HepG2 (cell line): Measurements from ENCODE around the gene NUBP2. TPM values are rescaled to one million over a fixed set of nuclear protein-coding genes. Genes with fewer than 3 reads are reported as not detected.

ENCODE experiments used
- ATAC-seq: fragments of 200-7000 bp; cut with Tn5 transposase; 3 replicates; pipeline ENCODE4 v1.9.1; 2020; ENCODE audit warnings: mild to moderate bottlenecking, moderate library complexity
- BruUV-seq: library from RNA; stranded (reverse); fragments of 400-500 nt; replicated peaks from 2 replicates; lab custom pipeline; 2021; lab: Mats Ljungman, UMichigan
- CTCF ChIA-PET: fragments of 300-600 bp; formaldehyde crosslinking; extraction: SDS; loops from one replicate; lab custom pipeline; 2021; ENCODE audit warnings: low total read pairs, inconsistent platforms, low intra/inter-chr PET ratio; lab: Yijun Ruan, JAX
- POLR2A ChIA-PET: fragments of 350-600 bp; sonication (Branson Sonifier 250); formaldehyde crosslinking; loops from one replicate; lab custom pipeline; 2020; ENCODE audit warnings: antibody characterized with exemption, inconsistent platforms; lab: Yijun Ruan, JAX
- DNase-seq: peaks from one replicate; pipeline ENCODE4 v3.0.0-alpha.2; 2015; ENCODE audit warnings: low spot score
- FAIRE-seq: peaks from 3 replicates; lab custom pipeline; 2011; peaks lifted over from hg19 to GRCh38; lab: Jason Lieb, UNC
- H2AFZ ChIP-seq: one replicate; pipeline ENCODE4 v1.6.1; 2011; ENCODE audit warnings: low read length, inconsistent platforms
- H3K27ac ChIP-seq: fragments of 300-600 bp; 3 replicates; pipeline ENCODE4 v1.8.0; 2011; ENCODE audit warnings: mixed run types, mild to moderate bottlenecking, mixed read lengths, low read length, inconsistent platforms; ENCODE audit not compliant: insufficient read depth; ENCODE audit errors: extremely low read length
- H3K27me3 ChIP-seq, 2 experiments: fragments of 200-600 bp in 1 of 2; 2 replicates in 1 of 2; 3 replicates in 1 of 2; pipeline versions ENCODE4 v1.6.0 to v1.8.0; 2011; ENCODE audit warnings: low read length in 2 of 2, mild to moderate bottlenecking in 2 of 2, moderate library complexity in 2 of 2, inconsistent platforms in 1 of 2; ENCODE audit not compliant: insufficient read depth in 2 of 2, control insufficient read depth in 1 of 2
- H3K36me3 ChIP-seq, 2 experiments: fragments of 200-600 bp in 1 of 2; replicated peaks in 1 of 2; 2 replicates in 1 of 2; 3 replicates in 1 of 2; pipeline versions ENCODE4 v1.5.1 to v1.8.0; 2011; ENCODE audit warnings: low read length in 2 of 2, inconsistent platforms in 1 of 2; ENCODE audit not compliant: insufficient read depth in 2 of 2, control insufficient read depth in 1 of 2
- H3K4me1 ChIP-seq: 2 replicates; pipeline ENCODE4 v1.5.1; 2012; ENCODE audit warnings: low read length, inconsistent platforms; ENCODE audit not compliant: insufficient read depth
- H3K4me2 ChIP-seq: 2 replicates; pipeline ENCODE4 v1.6.0; 2011; ENCODE audit warnings: low read depth, low read length, inconsistent platforms
- H3K4me3 ChIP-seq, 3 experiments: fragments of 200-600 bp in 1 of 3; sonication (generic), shearing (Covaris generic) in 1 of 3; replicated peaks in 1 of 3; 2 replicates each; pipeline ENCODE4 v1.5.1; 2011 to 2016; ENCODE audit warnings: low read length in 3 of 3, inconsistent platforms in 2 of 3, low read depth in 2 of 3, mild to moderate bottlenecking in 2 of 3, control low read depth in 1 of 3, mixed read lengths in 1 of 3; ENCODE audit not compliant: insufficient read depth in 1 of 3
- H3K79me2 ChIP-seq: one replicate; pipeline ENCODE4 v1.6.1; 2011; ENCODE audit warnings: low read length, inconsistent platforms; ENCODE audit not compliant: insufficient read depth
- H3K9ac ChIP-seq: 2 replicates; pipeline ENCODE4 v1.6.0; 2011; ENCODE audit warnings: mild to moderate bottlenecking, low read depth, low read length, inconsistent platforms; ENCODE audit not compliant: insufficient read depth
- H3K9me3 ChIP-seq: 2 replicates; pipeline ENCODE4 v1.5.1; 2012; ENCODE audit warnings: mild to moderate bottlenecking, low read length
- H4K20me1 ChIP-seq: 2 replicates; pipeline ENCODE4 v1.6.0; 2011; ENCODE audit warnings: inconsistent platforms, mild to moderate bottlenecking, low read length, moderate library complexity; ENCODE audit not compliant: insufficient read depth
- MATR3 ChIP-seq: sonication (generic); formaldehyde crosslinking; IDR thresholded peaks from 2 replicates; pipeline ENCODE4 v1.4.0; 2020; ENCODE audit warnings: missing genetic modification reagents
- RBFOX2 ChIP-seq: fragments of 200-400 bp; formaldehyde crosslinking; IDR thresholded peaks from 2 replicates; pipeline ENCODE4 v1.6.1; 2017; ENCODE audit warnings: low read depth, mild to moderate bottlenecking, low read length
- ZSCAN5A ChIP-seq: sonication (generic); formaldehyde crosslinking; IDR thresholded peaks from 2 replicates; pipeline ENCODE4 v1.8.0; 2022; ENCODE audit warnings: mild to moderate bottlenecking, missing genetic modification reagents, borderline replicate concordance
- WGBS: methylation state at CpG from one replicate; pipeline ENCODE4 v1.1.6; 2017; ENCODE audit warnings: low lambda C conversion rate; 5-methylcytosine and 5-hydroxymethylcytosine counted together
- in situ Hi-C: cut with HindIII; loops from 2 replicates; pipeline ENCODE4 v1.10.0; 2017; ENCODE audit warnings: low pct_unique_long_range_greater_than_20kb; ENCODE audit not compliant: extremely low pct_ligation_motif_present
- intact Hi-C: fragments of 100-400 bp; cut with micrococcal nuclease; formaldehyde crosslinking; loops from one replicate; pipeline ENCODE4 v1.10.0; 2022; ENCODE audit not compliant: unreplicated experiment
- polyA plus RNA-seq, 8 experiments: library from polyadenylated mRNA; depleted of rRNA in 3 of 8; stranded (reverse) in 7 of 8; unstranded in 1 of 8; fragments of >200 nt; fragmentation: Illumina TruSeq in 4 of 8; extraction: Trizol in 4 of 8; gene quantifications; 2 replicates each; pipeline versions ENCODE4 v1.2.1 to v1.2.3, GENCODE V29; 2011 to 2016; ENCODE audit warnings: low read depth in 4 of 8, missing spikeins in 1 of 8, mixed read lengths in 1 of 8; ENCODE audit not compliant: insufficient read depth in 1 of 8
- total RNA-seq, 5 experiments: library from RNA; depleted of rRNA; stranded (reverse); fragments of >200 nt; fragmentation: Illumina TruSeq; extraction: Trizol; gene quantifications; 2 replicates each; pipeline ENCODE4 v1.2.3, GENCODE V29; 2016; ENCODE audit warnings: low read depth in 1 of 5

The NUBP2 gene
- total and polyA plus RNA-seq, 2 of the 13 experiments (the other 11 are each of a cell fraction or from before 2014, with no cell fraction given): 25.7 to 61.5 TPM

GRCh38 chr16:1818873-1819525 lies 36.2 kb downstream of the NUBP2 start:
- Histone ChIP-seq H2AFZ (no peak overlapping the region), H3K4me2 (no peak overlapping the region), H3K36me3 (peaks cover 16 to 46% of the 10 kb centered on the region in 2 experiments; a peak in 4 of 5 replicates), H3K9ac (no peak overlapping the region), H3K4me1 (peaks cover 7% of the 10 kb centered on the region), H4K20me1 (no peaks in the 10 kb centered on the region), H3K79me2 (peaks cover 4% of the 10 kb centered on the region), H3K4me3 (no peak overlapping the region), H3K27ac (no peak overlapping the region), H3K9me3 (no peaks in the 10 kb centered on the region), H3K27me3 (no peaks in the 10 kb centered on the region)
- FAIRE-seq: no peak
- ChIA-PET CTCF (no interaction called here), POLR2A (no interaction called here)
- TF ChIP-seq MATR3 (CRISPR knock-in tag): no peak
- peak; percentile 30; the same call in 1 of the 2 replicates for TF ChIP-seq RBFOX2
- 98% methylated on average over 23 of the region's 35 CpGs for WGBS
- in situ Hi-C loops (no loop called here), intact Hi-C loops (no loop called here)
- no peak for DNase-seq
- BruUV-seq: no TSS peak
- no peak for ATAC-seq

GRCh38 chr16:1819611-1820010 lies 36.9 kb downstream of the NUBP2 start:
- no peak for TF ChIP-seq ZSCAN5A (CRISPR knock-in tag)
- ChIA-PET CTCF (no interaction called here), POLR2A (no interaction called here)
- Histone ChIP-seq H2AFZ (no peak overlapping the region), H3K4me1 (peaks cover 13% of the 10 kb centered on the region), H4K20me1 (no peaks in the 10 kb centered on the region; the same call in 1 of the 2 replicates), H3K27me3 (no peaks in the 10 kb centered on the region), H3K36me3 (peaks cover 16 to 46% of the 10 kb centered on the region in 2 experiments; a peak in 4 of 5 replicates), H3K9me3 (no peaks in the 10 kb centered on the region), H3K9ac (no peak overlapping the region), H3K79me2 (peaks cover 10% of the 10 kb centered on the region), H3K27ac (no peak overlapping the region), H3K4me2 (no peak overlapping the region), H3K4me3 (no peak overlapping the region)
- WGBS: 94% methylated on average over 9 of the region's 15 CpGs
- in situ Hi-C loops (loop anchor here (5.0 kb wide), 1 partner anchor 37 kb away; the partner anchor contains the start of genes NUBP2 and SPSB3), intact Hi-C loops (no loop called here)
- ATAC-seq (no peak), FAIRE-seq (no peak), DNase-seq (no peak)
- BruUV-seq: no TSS peak
